ENCODE results near the gene SUDS3. TPM values are rescaled to one million over a fixed set of nuclear protein-coding genes. Genes with fewer than 3 reads are reported as not detected.

Gene SUDS3
- polyA plus RNA-seq, 3 donors, result 8.2 to 15.6 (median 9.1) TPM

GRCh38 chr12:118359541-118359915 is 16.8 kb upstream of the SUDS3 start:
- peak overlapping the region; percentile 96 to 99 (median 99) for H3K27ac Mint-ChIP-seq
- Histone ChIP-seq H4K20me1 (ENCODE audit: insufficient read depth, low read length) (peaks cover 49% of the 10 kb centered on the region), H3K9ac (ENCODE audit: insufficient read depth, low read length, poor library complexity, severe bottlenecking) (peak overlapping the region; percentile 15), H3K4me1 (ENCODE audit: control insufficient read depth in 1 of 2, insufficient read depth in 2 of 2, low read length in 2 of 2) (peaks cover 82 to 99% of the 10 kb centered on the region in 2 donors), H3K27me3 (ENCODE audit: control insufficient read depth in 2 of 2, insufficient read depth in 2 of 2, low read length in 2 of 2) (no peaks in the 10 kb centered on the region), H3K9me3 (replicated peaks in 1 of 2; ENCODE audit: control insufficient read depth in 1 of 2, insufficient read depth in 1 of 2, low read length in 2 of 2) (no peaks in the 10 kb centered on the region), H3K27ac (ENCODE audit: low read depth in 1 of 2, low read length in 2 of 2) (peak overlapping the region; percentile 60 to 95), H3K79me2 (ENCODE audit: insufficient read depth, low read length) (peaks cover 90% of the 10 kb centered on the region), H3K4me2 (replicated peaks; ENCODE audit: extremely low read depth, low read length, poor library complexity, severe bottlenecking) (peak overlapping the region; percentile 67), H3K4me3 (replicated peaks in 1 of 3; ENCODE audit: low read depth in 2 of 3, low read length in 3 of 3) (peak overlapping the region; percentile 35 to 69 (median 56)), H3K36me3 (replicated peaks in 1 of 2; ENCODE audit: control insufficient read depth in 1 of 2, insufficient read depth in 2 of 2, low read length in 2 of 2) (no peaks in the 10 kb centered on the region), H2AFZ (ENCODE audit: insufficient read depth, low read depth, low read length, poor library complexity, severe bottlenecking) (no peak overlapping the region)
- H3K4me1 Mint-ChIP-seq, result peaks cover 86% of the 10 kb centered on the region
- H3K36me3 Mint-ChIP-seq, result peaks cover 13 to 14% of the 10 kb centered on the region in 2 donors
- peak overlapping the region; percentile 72 to 85 for H3K4me3 Mint-ChIP-seq
- no CpG with 5 or more reads among the region's 4 CpGs for WGBS (ENCODE audit: insufficient coverage)
- no peak for TF ChIP-seq CTCF (IDR thresholded peaks at IDR 0.05)
- intact Hi-C loops (cut with micrococcal nuclease), result loop anchor here in 1 of 2 donors (5.0 kb wide), 1 partner anchor 52 kb away; no protein-coding TSS in a partner anchor
- H3K9me3 Mint-ChIP-seq, result peaks cover 0 to 4% (median 0%) of the 10 kb centered on the region in 7 donors
- peak in 2 of 3 donors; percentile 43 to 54 for DNase-seq
- H3K27me3 Mint-ChIP-seq (ENCODE audit: low read depth in 3 of 3), result no peaks in the 10 kb centered on the region

- no peak for TF ChIP-seq CTCF (IDR thresholded peaks at IDR 0.05)
- intact Hi-C loops (cut with micrococcal nuclease), result no loop called here
- no peaks in the 10 kb centered on the region for H3K9me3 ChIP-seq (replicated peaks in 1 of 2; ENCODE audit: control insufficient read depth in 1 of 2, insufficient read depth in 1 of 2, low read length in 2 of 2)
- H3K4me3 ChIP-seq (replicated peaks in 1 of 3; ENCODE audit: low read depth in 2 of 3, low read length in 3 of 3), result peak overlapping the region in 1 of 3 experiments; percentile 50
- peak overlapping the region in 1 of 2 donors; percentile 65 for H3K27ac ChIP-seq (ENCODE audit: low read depth in 1 of 2, low read length in 2 of 2)
- peaks cover 54% of the 10 kb centered on the region for H4K20me1 ChIP-seq (ENCODE audit: insufficient read depth, low read length)
- no peaks in the 10 kb centered on the region for H3K36me3 ChIP-seq (replicated peaks in 1 of 2; ENCODE audit: control insufficient read depth in 1 of 2, insufficient read depth in 2 of 2, low read length in 2 of 2)
- H2AFZ ChIP-seq (ENCODE audit: insufficient read depth, low read depth, low read length, poor library complexity, severe bottlenecking), result no peak overlapping the region
- peaks cover 90% of the 10 kb centered on the region for H3K79me2 ChIP-seq (ENCODE audit: insufficient read depth, low read length)
- H3K4me3 Mint-ChIP-seq, result no peak overlapping the region
- no peak overlapping the region for H3K9ac ChIP-seq (ENCODE audit: insufficient read depth, low read length, poor library complexity, severe bottlenecking)
- peak overlapping the region; percentile 15 to 99 (median 96) for H3K27ac Mint-ChIP-seq
- H3K4me1 ChIP-seq (ENCODE audit: control insufficient read depth in 1 of 2, insufficient read depth in 2 of 2, low read length in 2 of 2), result peaks cover 82 to 96% of the 10 kb centered on the region in 2 donors
- H3K4me1 Mint-ChIP-seq, result peaks cover 84% of the 10 kb centered on the region
- WGBS (ENCODE audit: insufficient coverage), result no CpG with 5 or more reads among the region's 5 CpGs
- peaks cover 7 to 11% of the 10 kb centered on the region in 2 donors for H3K36me3 Mint-ChIP-seq
- peak overlapping the region; percentile 66 for H3K4me2 ChIP-seq (replicated peaks; ENCODE audit: extremely low read depth, low read length, poor library complexity, severe bottlenecking)
- H3K27me3 ChIP-seq (ENCODE audit: control insufficient read depth in 2 of 2, insufficient read depth in 2 of 2, low read length in 2 of 2), result no peaks in the 10 kb centered on the region
- H3K27me3 Mint-ChIP-seq (ENCODE audit: low read depth in 3 of 3), result no peaks in the 10 kb centered on the region
- no peak for DNase-seq
- H3K9me3 Mint-ChIP-seq, result no peaks in the 10 kb centered on the region
These were observed 15.3 kb upstream of the SUDS3 start for GRCh38 chr12:118361092-118361404.

Measured in CD14-positive monocyte (primary cell).